ENCODE measurements around the gene ZSWIM2.

GRCh38 chr2:186892821-186893220 is 43.9 kb upstream of the ZSWIM2 start:
- TF ChIP-seq EZH2 (IDR thresholded peaks at IDR 0.05; ENCODE audit: borderline replicate concordance, low read depth, low read length, severe bottlenecking) (no peak), CTCF (IDR thresholded peaks at IDR 0.05; ENCODE audit: borderline replicate concordance, extremely low read depth, low read length, poor library complexity, severe bottlenecking) (no peak)
